NCI-H2196 treated with DMSO at 0.1 percent for 48 hours (cell line): ENCODE data around the gene NUBP2.
"Not testable (repeated sequence)": the region's sequence is repeated elsewhere in the genome, so short reads cannot be mapped to it uniquely, and the experiment has no call there.

Source experiments
- DNase-seq: peaks from one replicate; lab custom pipeline; 2025; ENCODE audit not compliant: unreplicated experiment; lab: John Stamatoyannopoulos, UW

NUBP2 gene

GRCh38 chr16:1794908-1795666 lies 12.3 kb downstream of the NUBP2 start:
- no peak for DNase-seq

GRCh38 chr16:1799263-1799662 lies 16.5 kb downstream of the NUBP2 start:
- not testable (repeated sequence) for DNase-seq

GRCh38 chr16:1800701-1801100 lies 17.9 kb downstream of the NUBP2 start:
- DNase-seq, result no peak

- no peak for DNase-seq
Measured at GRCh38 chr16:1807626-1808025, 24.9 kb downstream of the NUBP2 start.

- no peak for DNase-seq
Measured at GRCh38 chr16:1808691-1809090, 25.9 kb downstream of the NUBP2 start.

- no peak for DNase-seq
Measured at GRCh38 chr16:1809281-1809801, 26.6 kb downstream of the NUBP2 start.

- DNase-seq, result no peak
Measured at GRCh38 chr16:1810106-1810505, 27.3 kb downstream of the NUBP2 start.

- DNase-seq, result no peak
Measured at GRCh38 chr16:1810536-1810935, 27.8 kb downstream of the NUBP2 start.

GRCh38 chr16:1812732-1813163 lies 30.0 kb downstream of the NUBP2 start:
- peak; percentile 58 for DNase-seq

GRCh38 chr16:1815461-1815860 lies 32.7 kb downstream of the NUBP2 start:
- DNase-seq, result no peak

- DNase-seq, result no peak
Measured at GRCh38 chr16:1816396-1817275, 33.9 kb downstream of the NUBP2 start.

- no peak for DNase-seq
Measured at GRCh38 chr16:1817276-1817589, 34.5 kb downstream of the NUBP2 start.

GRCh38 chr16:1817716-1818115 lies 35.0 kb downstream of the NUBP2 start:
- no peak for DNase-seq

- DNase-seq, result no peak
Measured at GRCh38 chr16:1818204-1818872, 35.6 kb downstream of the NUBP2 start.

- DNase-seq, result no peak
Measured at GRCh38 chr16:1818873-1819525, 36.2 kb downstream of the NUBP2 start.

- DNase-seq, result no peak
Measured at GRCh38 chr16:1819611-1820010, 36.9 kb downstream of the NUBP2 start.

GRCh38 chr16:1820096-1820945 lies 37.6 kb downstream of the NUBP2 start:
- DNase-seq, result no peak

- DNase-seq, result no peak
Measured at GRCh38 chr16:1820946-1821290, 38.2 kb downstream of the NUBP2 start.

GRCh38 chr16:1821861-1822611 lies 39.3 kb downstream of the NUBP2 start:
- DNase-seq, result no peak

GRCh38 chr16:1822801-1823200 lies 40.0 kb downstream of the NUBP2 start:
- no peak for DNase-seq
